Activated T-helper 1 cell treated with anti-CD3 and anti-CD28 coated beads, Interleukin-12 subunit alpha, Interleukin-12 subunit beta, Interleukin-2, Interleukin-4 antibody, amounts not matched to agents 30 ng/mL and 10 ng/mL and 1 ng/mL, durations not matched to agents 14 hours and 24 hours and 36 hours (primary cell): ENCODE data around the gene CR1L. TPM values are rescaled to one million over a fixed set of nuclear protein-coding genes. Genes with fewer than 3 reads are reported as not detected.
"Not testable (repeated sequence)": the region's sequence is repeated elsewhere in the genome, so short reads cannot be mapped to it uniquely, and the experiment has no call there.

Source experiments
- DNase-seq: peaks from one replicate; pipeline ENCODE4 v3.0.0; 2021; ENCODE audit warnings: low spot score
- H3K27ac Mint-ChIP-seq: one replicate; pipeline ENCODE4 v1.8.0; 2021; ENCODE audit warnings: mild to moderate bottlenecking, mixed read lengths
- H3K27me3 Mint-ChIP-seq: one replicate; pipeline ENCODE4 v1.8.0; 2022; ENCODE audit warnings: mild to moderate bottlenecking, moderate library complexity, mixed read lengths; ENCODE audit not compliant: insufficient read depth
- H3K36me3 Mint-ChIP-seq: one replicate; pipeline ENCODE4 v1.8.0; 2021; ENCODE audit warnings: low read depth, mixed read lengths
- H3K4me1 Mint-ChIP-seq: one replicate; pipeline ENCODE4 v1.8.0; 2021; ENCODE audit warnings: low read depth, mixed read lengths
- H3K4me3 Mint-ChIP-seq: one replicate; pipeline ENCODE4 v1.8.0; 2021; ENCODE audit warnings: mild to moderate bottlenecking, moderate library complexity, mixed read lengths
- H3K9me3 Mint-ChIP-seq: one replicate; pipeline ENCODE4 v1.8.0; 2021; ENCODE audit warnings: mixed read lengths
- intact Hi-C: fragments of 100-400 bp; cut with micrococcal nuclease; formaldehyde crosslinking; loops from one replicate; pipeline ENCODE4 v1.15.1; 2024
- total RNA-seq: library from RNA; stranded (reverse); gene quantifications from 2 replicates; pipeline ENCODE4 v1.2.3, GENCODE V29; 2022

The CR1L gene
- total RNA-seq, 1 donor from 2014 or later = not detected

DNA sequence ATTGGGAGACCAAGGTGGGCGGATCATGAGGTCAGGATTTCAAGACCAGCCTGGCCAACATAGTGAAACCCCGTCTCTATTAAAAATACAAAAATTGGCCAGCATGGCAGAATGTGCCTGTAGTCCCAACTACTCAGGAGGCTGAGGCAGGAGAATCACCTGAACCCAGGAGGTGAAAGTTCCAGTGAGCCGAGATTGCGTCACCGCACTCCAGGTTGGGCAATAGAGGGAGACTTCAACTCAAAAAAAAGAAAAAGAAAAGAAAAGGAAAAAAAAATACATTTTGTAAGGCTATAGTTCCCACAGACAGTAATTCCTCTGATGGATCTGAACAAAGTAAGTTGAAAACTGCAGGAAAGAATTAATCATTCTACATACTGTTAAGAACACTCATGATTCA lies 58.8 kb downstream of the CR1L start:
- intact Hi-C loops = no loop called here
- no peak for DNase-seq
- Mint-ChIP-seq H3K4me1 (no peaks in the 10 kb centered on the region), H3K9me3 (no peaks in the 10 kb centered on the region), H3K27ac (no peak overlapping the region), H3K27me3 (peaks cover 9% of the 10 kb centered on the region), H3K36me3 (no peaks in the 10 kb centered on the region), H3K4me3 (no peak overlapping the region)

DNA sequence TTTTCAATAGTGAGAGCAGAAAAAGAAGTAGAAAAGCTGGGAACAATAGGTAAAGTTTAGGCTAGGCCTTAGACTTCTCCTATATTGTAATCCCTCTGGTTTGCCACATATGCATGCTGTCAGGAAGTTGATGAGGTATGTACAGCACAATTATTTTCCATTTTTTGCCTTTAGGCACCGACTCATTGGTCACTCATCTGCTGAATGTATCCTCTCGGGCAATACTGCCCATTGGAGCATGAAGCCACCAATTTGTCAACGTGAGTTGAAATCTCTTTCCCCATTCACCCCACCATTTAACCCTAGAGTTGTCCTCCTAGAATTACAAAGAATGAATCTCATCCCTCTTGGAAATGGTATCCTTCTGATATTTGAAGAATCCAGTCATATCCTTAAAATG lies 63.1 kb downstream of the CR1L start:
- H3K9me3 Mint-ChIP-seq, H3K4me1 Mint-ChIP-seq, DNase-seq, H3K4me3 Mint-ChIP-seq, H3K27ac Mint-ChIP-seq, H3K36me3 Mint-ChIP-seq, H3K27me3 Mint-ChIP-seq, intact Hi-C loops: not testable (repeated sequence)

GRCh38 chr1:207711285-207711684 lies 66.4 kb downstream of the CR1L start:
- no peaks in the 10 kb centered on the region for H3K4me1 Mint-ChIP-seq
- no peaks in the 10 kb centered on the region for H3K36me3 Mint-ChIP-seq
- DNase-seq = no peak
- H3K27ac Mint-ChIP-seq = no peak overlapping the region
- intact Hi-C loops = no loop called here
- H3K27me3 Mint-ChIP-seq = peaks cover 4% of the 10 kb centered on the region
- H3K9me3 Mint-ChIP-seq = no peaks in the 10 kb centered on the region
- H3K4me3 Mint-ChIP-seq = no peak overlapping the region

DNA sequence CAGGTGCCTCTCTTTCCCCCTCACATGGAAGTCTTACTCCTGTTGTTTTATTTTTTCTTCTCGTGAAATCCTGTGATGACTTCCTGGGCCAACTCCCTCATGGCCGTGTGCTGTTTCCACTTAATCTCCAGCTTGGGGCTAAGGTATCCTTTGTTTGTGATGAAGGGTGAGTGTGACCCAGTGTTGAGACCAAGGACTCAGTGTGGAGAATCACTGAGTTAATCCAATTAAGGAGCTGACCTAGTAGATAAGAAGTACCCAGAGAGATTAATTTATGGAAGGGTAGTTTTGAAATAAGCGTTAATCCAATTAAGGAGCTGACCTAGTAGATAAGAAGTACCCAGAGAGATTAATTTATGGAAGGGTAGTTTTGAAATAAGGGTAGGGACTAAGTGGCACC lies 67.8 kb downstream of the CR1L start:
- DNase-seq, H3K4me1 Mint-ChIP-seq, H3K27me3 Mint-ChIP-seq, H3K4me3 Mint-ChIP-seq, H3K36me3 Mint-ChIP-seq, H3K9me3 Mint-ChIP-seq, H3K27ac Mint-ChIP-seq: not testable (repeated sequence)
- intact Hi-C loops = loop anchor here (1.0 kb wide), 1 partner anchor 85 kb away; no protein-coding TSS in a partner anchor

GRCh38 chr1:207713529-207713928 lies 68.6 kb downstream of the CR1L start:
- intact Hi-C loops = loop anchor here (1.0 kb wide), 1 partner anchor 84 kb away; no protein-coding TSS in a partner anchor
- no peaks in the 10 kb centered on the region for H3K4me1 Mint-ChIP-seq
- DNase-seq = no peak

GRCh38 chr1:207719234-207719633 lies 74.3 kb downstream of the CR1L start:
- Mint-ChIP-seq H3K4me3 (no peak overlapping the region), H3K36me3 (no peaks in the 10 kb centered on the region), H3K27ac (no peak overlapping the region), H3K27me3 (peaks cover 3% of the 10 kb centered on the region), H3K4me1 (no peaks in the 10 kb centered on the region), H3K9me3 (no peaks in the 10 kb centered on the region)
- DNase-seq = no peak
- intact Hi-C loops = no loop called here

More at GRCh38 chr1:207713529-207713928, 68.6 kb downstream of the CR1L start:
- peaks cover 3% of the 10 kb centered on the region for H3K27me3 Mint-ChIP-seq
- H3K27ac Mint-ChIP-seq = no peak overlapping the region
- H3K4me3 Mint-ChIP-seq = no peak overlapping the region
- no peaks in the 10 kb centered on the region for H3K36me3 Mint-ChIP-seq
- no peaks in the 10 kb centered on the region for H3K9me3 Mint-ChIP-seq

DNA sequence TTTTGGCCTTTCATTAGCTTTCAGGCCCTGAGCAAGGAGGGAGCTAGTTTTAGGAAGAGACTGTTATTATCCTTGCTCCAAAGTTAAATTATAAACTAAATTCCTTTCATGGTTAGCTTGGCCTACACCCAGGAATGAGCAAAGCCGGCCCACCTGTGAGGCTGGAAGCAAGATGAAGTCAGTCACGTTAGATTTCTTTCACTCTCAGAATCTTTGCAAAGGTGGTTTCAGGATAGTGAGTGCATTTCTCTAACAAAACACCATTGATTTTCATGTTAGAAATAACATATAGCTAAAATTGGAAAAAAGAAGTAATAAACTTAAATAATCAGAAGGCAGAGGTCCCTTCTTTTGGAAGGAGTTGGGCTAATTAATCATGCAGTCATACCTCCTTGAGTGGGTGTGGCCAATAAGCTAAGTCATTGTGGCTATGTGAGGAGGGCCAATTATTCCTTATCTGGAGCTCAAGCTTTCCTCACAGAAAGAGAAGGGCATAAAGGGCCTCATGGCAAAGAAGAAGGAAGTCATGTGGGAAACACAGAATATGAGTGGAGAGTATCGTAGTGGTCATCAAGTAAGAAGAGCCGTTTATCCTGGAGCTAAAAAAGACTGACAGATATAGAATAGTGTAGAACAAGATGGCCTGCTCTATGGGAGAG lies 83.4 kb downstream of the CR1L start:
- H3K4me1 Mint-ChIP-seq, H3K4me3 Mint-ChIP-seq, DNase-seq, H3K36me3 Mint-ChIP-seq, H3K27me3 Mint-ChIP-seq, H3K9me3 Mint-ChIP-seq, H3K27ac Mint-ChIP-seq, intact Hi-C loops: not testable (repeated sequence)

GRCh38 chr1:207737503-207738157 lies 92.7 kb downstream of the CR1L start:
- intact Hi-C loops, H3K4me3 Mint-ChIP-seq, H3K4me1 Mint-ChIP-seq, H3K9me3 Mint-ChIP-seq, DNase-seq, H3K36me3 Mint-ChIP-seq, H3K27ac Mint-ChIP-seq: not testable (repeated sequence)
- H3K27me3 Mint-ChIP-seq = peaks cover 13% of the 10 kb centered on the region

DNA sequence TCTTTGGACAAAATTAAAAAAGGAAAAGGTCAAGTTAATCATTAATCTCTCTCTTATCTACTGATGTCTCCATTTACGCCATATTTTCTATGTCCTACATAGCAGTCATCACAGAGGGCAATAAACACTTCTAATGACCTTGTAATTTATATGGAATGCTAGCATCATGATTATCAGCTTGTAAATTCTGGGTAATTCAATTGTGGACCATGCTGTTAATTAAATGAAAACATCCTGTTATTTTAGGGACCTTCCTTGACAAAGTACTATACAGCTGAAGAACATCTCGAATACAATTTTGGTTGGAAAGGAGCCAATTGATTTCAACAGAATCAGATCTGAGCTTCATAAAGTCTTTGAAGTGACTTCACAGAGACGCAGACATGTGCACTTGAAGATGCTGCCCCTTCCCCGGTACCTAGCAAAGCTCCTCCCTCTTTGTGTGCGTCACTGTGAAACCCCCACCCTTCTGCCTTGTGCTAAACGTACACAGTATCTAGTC lies 93.3 kb downstream of the CR1L start:
- DNase-seq, H3K36me3 Mint-ChIP-seq, H3K9me3 Mint-ChIP-seq, H3K27ac Mint-ChIP-seq, H3K4me3 Mint-ChIP-seq, H3K4me1 Mint-ChIP-seq, intact Hi-C loops: not testable (repeated sequence)
- peaks cover 13% of the 10 kb centered on the region for H3K27me3 Mint-ChIP-seq

DNA sequence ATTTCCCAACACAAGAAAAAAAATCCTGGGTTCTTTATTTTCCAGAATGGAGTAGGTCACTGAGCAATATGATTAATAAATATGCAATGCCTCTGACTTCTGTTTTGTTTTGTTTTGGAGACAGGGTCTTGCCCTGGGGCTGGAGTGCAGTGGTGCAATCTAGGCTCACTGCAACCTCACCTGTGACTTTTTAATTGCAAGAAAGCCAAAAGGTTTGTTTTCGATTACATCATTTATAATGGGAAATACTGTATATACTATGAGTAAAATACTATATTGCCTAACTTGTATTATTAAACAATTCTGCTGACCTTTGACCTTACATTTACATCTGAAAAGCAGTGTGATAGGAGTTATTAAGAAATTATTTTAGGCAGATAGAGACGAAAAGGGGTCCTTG lies 95.3 kb downstream of the CR1L start:
- Mint-ChIP-seq H3K4me1 (no peaks in the 10 kb centered on the region), H3K9me3 (peaks cover 4% of the 10 kb centered on the region), H3K27ac (no peak overlapping the region), H3K4me3 (no peak overlapping the region), H3K36me3 (no peaks in the 10 kb centered on the region), H3K27me3 (peaks cover 13% of the 10 kb centered on the region)
- no peak for DNase-seq
- intact Hi-C loops = no loop called here

GRCh38 chr1:207742850-207743555 lies 98.1 kb downstream of the CR1L start:
- Mint-ChIP-seq H3K4me1 (no peaks in the 10 kb centered on the region), H3K27me3 (peaks cover 13% of the 10 kb centered on the region), H3K9me3 (no peaks in the 10 kb centered on the region), H3K4me3 (no peak overlapping the region), H3K27ac (no peak overlapping the region), H3K36me3 (no peaks in the 10 kb centered on the region)
- intact Hi-C loops = no loop called here
- no peak for DNase-seq

- intact Hi-C loops = no loop called here
Measured at GRCh38 chr1:207744000-207744534, 99.1 kb downstream of the CR1L start.

DNA sequence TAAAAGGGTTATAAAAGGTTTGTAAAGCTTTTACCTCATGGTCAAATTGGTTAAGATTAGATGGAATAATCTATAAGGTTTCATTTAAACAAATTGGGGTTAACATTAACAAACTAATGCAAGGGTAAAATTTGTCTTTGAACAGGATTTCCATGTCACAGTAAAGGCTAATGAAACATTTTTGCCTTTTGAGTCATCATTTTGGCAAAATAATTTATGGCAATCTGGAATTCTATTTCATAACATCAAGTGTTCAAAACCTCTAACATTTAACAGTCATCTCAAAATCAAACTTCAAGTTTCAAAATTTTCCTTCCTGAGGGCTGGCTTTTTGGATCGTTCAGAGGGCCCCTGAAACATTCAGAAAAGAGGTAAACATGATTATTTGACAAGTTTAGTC lies 100.4 kb downstream of the CR1L start:
- H3K27me3 Mint-ChIP-seq = peaks cover 4% of the 10 kb centered on the region
- intact Hi-C loops = no loop called here
- peaks cover 16% of the 10 kb centered on the region for H3K4me1 Mint-ChIP-seq
- H3K9me3 Mint-ChIP-seq = no peaks in the 10 kb centered on the region
- no peak overlapping the region for H3K4me3 Mint-ChIP-seq
- DNase-seq = no peak
- no peak overlapping the region for H3K27ac Mint-ChIP-seq
- no peaks in the 10 kb centered on the region for H3K36me3 Mint-ChIP-seq

More at GRCh38 chr1:207744000-207744534, 99.1 kb downstream of the CR1L start:
- Mint-ChIP-seq H3K4me1 (peaks cover 7% of the 10 kb centered on the region), H3K4me3 (no peak overlapping the region), H3K27ac (no peak overlapping the region), H3K9me3 (no peaks in the 10 kb centered on the region), H3K27me3 (peaks cover 8% of the 10 kb centered on the region), H3K36me3 (no peaks in the 10 kb centered on the region)
- no peak for DNase-seq
